ENCODE results near the gene CLCA2.

CLCA2 gene

GRCh38 chr1:86472152-86472551 lies 48.2 kb downstream of the CLCA2 start:
- DNase-seq (ENCODE audit: low read depth, low spot score), result no peak

GRCh38 chr1:86472767-86473166 lies 48.8 kb downstream of the CLCA2 start:
- no peak for DNase-seq (ENCODE audit: low read depth, low spot score)

DNA sequence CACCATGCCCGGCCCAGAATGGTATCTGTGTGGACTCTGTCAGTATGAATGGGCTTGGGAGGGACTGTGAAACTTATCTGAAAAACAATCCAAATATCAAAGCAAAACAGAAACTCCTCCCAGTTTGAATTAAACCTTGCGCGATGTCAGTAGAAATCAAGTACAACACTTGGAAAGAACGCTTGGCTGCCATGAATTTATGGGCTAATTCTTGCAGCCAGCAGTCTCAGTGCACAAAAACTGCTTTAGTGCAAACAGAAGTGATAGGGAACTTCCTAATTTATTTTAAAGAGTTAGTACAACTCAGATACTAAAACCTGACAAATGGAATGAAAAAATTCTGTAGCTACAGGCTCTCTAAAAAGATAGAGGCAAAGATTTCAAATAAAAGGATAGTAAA lies 53.3 kb downstream of the CLCA2 start:
- no peak for DNase-seq (ENCODE audit: low read depth, low spot score)

DNA sequence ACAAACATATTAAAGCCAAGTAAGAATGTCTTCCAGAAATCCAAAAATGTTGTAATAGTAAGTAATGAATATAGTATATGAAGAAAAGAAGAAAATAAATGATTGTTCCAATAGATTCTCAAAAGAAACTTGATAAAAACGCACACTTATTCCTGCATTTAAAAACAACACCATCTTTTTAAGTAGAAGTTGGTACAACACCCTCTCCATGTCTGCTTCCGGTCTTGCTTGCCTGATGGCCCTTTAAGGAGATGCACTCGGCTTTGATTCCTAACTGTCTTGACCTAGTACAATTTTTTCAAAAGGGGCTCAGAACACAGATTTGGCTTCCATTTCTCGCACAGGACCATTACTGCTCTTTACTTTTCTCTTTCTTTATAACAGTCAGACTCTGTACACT lies 53.7 kb downstream of the CLCA2 start:
- DNase-seq (ENCODE audit: low read depth, low spot score), result no peak

GRCh38 chr1:86478416-86479156 lies 54.6 kb downstream of the CLCA2 start:
- no peak for DNase-seq (ENCODE audit: low read depth, low spot score)

GRCh38 chr1:86481966-86482365 lies 58.0 kb downstream of the CLCA2 start:
- DNase-seq (ENCODE audit: low read depth, low spot score), result no peak

GRCh38 chr1:86487131-86487810 lies 63.3 kb downstream of the CLCA2 start:
- DNase-seq (ENCODE audit: low read depth, low spot score), result no peak

GRCh38 chr1:86487811-86488141 lies 63.8 kb downstream of the CLCA2 start:
- DNase-seq (ENCODE audit: low read depth, low spot score), result no peak

DNA sequence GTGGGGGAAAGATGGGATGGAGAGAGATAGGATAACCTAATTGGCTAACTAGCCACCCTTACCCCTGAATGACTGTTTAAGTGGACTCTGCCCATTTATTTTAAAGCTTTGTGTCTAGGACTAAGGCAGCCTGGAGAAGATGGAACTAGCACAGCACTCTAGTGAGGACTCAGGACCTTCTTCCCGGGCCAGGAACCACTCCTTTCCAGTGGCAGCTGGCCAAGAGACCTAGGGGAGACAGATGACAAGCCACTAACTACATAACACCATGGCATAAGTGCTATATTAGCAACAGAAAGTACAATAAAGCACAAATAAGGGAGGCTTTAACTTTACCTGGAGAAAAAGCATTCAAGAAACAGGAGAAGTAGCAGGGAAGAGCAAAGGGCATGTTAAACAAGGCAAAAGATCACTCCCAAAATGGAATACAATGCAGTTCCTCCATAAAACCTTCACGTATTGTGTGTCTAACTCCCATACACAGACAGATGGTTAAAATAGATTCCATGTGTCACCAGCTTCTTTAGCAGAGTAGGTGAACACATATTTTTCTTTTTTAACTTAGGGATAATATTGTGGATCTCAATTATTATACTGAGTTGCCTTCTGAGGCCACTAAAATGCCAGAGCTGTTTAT lies 65.4 kb downstream of the CLCA2 start:
- DNase-seq (ENCODE audit: low read depth, low spot score), result no peak

DNA sequence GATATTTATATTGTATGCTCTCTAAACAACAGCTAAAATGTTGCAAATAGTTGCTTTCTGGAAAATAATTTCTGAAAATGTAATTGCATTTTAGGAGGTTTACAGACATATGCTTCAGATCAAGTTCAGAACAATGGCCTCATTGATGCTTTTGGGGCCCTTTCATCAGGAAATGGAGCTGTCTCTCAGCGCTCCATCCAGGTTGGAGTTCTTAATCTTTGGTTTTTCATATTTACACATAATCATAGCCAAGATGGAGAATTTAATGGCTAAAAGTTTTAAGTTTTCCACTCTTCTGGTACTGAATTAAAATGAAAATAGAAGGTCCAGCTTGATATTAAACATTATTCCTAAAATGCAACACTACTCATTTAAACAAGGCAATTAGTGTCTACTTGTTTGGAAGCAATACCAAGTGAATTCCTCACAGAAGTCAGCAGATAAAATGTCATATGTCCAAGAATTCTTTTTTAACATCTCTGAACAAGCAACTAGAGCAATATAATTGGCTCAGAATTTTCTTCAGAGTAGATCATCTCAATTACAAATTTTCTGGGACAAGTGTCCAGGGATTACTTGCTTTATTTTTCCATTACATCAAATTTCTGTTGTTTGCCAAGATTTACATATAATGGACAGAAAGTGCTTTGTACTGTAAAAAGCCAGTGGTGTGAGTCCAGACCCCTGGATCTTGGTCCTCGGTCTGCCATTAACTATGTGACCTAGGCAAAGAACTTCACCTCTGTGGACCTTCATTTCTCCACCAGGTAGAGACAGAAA lies 67.4 kb downstream of the CLCA2 start:
- no peak for DNase-seq (ENCODE audit: low read depth, low spot score)

- no peak for DNase-seq (ENCODE audit: low read depth, low spot score)
Observed at GRCh38 chr1:86498281-86498680, 74.3 kb downstream of the CLCA2 start.

DNA sequence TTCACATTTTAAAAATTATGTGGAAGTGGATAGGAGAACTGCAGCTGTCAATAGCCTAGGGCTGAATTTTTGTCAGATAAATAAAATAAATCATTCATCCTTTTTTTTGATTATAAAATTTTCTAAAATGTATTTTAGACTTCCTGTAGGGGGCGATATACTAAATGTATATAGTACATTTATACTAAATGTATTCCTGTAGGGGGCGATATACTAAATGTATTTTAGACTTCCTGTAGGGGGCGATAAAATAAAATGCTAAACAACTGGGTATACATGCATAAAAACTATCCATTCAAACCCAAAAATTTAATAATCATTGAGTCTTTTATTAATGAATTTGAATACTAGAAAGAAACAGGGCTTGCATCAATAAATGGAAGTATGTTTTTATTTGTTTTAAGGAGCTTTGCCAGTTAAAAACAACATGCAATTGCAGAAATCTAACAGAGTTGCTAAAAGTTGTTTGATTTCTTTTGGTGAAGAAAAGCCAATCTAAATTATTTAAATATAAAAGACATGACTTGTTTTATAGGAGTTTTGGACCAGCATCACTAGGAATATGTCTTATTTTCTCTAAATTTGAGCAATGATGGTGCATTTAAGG lies 76.1 kb downstream of the CLCA2 start:
- no peak for DNase-seq (ENCODE audit: low read depth, low spot score)

DNA sequence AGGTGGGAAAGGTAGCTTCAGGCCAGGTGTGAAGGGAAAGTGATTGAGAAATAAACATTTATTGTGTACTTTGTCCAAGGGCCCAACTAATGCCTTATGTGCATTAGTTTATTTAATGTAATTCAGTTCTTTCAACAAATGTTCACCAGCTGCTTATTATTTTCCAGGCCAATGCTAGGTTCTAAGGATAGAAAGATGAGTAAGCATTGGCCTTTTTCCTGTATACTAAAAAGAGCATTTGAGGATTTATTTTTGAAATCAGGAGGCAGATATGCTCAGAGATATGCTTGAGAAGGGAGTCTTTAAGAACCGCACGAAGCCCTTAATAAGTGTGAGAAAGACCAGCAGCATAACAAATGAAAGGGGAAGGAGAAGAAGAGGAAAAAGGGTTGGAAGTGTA lies 76.7 kb downstream of the CLCA2 start:
- DNase-seq (ENCODE audit: low read depth, low spot score), result no peak

GRCh38 chr1:86502125-86502646 lies 78.2 kb downstream of the CLCA2 start:
- peak; percentile 83 for DNase-seq (ENCODE audit: low read depth, low spot score)

DNA sequence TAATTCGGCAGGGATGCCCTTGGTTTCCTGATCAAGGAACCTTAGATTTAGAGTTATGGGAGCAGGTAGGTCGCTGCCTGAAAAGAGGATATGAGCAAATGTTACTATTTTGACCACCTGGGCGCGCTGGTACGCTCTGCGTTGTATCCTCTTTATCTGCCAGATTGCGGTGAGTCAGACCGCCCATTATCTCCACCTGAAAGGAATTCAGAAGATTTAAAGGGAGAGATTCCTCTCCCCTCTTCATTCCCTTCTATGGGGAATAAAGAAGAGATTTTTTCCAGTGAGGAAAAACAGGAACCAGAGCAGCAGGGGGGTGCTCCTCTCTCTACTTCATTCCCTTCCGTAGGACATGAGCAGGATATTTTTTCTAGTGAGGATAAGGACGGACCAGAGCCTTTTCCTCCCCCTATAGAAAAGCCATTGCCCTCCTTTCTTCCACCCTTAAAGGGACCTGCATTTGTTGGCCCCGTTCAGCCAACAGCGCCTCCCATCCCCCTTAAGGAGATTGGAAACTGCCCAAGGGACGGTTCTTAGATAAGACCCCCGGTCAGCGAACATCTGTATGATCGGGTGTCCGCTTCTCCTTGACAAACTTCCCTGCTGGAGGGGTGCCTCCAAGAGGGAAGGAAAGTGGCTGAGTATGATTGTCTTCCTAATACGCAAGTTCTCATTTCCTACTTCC lies 78.9 kb downstream of the CLCA2 start:
- DNase-seq (ENCODE audit: low read depth, low spot score), result peak; percentile 82

DNA sequence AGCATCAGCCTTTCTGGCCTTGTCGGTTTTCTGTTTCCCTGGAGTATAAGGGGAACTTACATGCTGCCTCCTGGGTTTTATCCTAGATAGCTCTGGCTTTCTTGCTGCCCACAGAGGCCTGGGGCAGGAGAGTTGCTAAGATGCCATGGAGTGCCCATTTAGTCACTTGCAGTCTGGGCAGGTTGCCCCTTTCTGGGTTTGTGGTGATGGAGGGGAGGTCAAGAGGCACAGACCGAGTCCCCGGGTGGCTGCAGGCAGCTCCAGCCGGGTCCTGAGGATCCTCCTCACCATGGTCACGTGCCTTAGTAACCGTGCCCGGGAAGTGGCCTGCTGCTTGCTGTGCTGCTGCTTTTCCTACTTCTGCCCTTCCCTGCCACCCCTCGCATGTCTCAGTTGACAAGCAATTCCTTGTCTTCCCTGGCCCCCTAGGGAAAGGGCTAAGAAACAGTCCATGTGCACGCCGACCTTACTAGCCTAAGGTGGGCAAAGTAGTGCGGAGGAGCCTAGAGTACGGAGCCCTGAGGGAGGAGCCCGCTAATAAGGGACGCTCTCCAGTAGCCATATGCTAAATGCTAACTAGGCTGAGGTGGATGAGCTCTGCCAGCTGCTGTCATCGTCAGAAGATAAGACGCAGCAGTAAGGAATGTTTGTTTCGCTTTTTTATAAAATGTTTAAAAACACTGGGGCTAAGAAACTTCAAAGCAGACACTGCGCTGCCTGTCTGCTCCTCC lies 79.6 kb downstream of the CLCA2 start:
- DNase-seq (ENCODE audit: low read depth, low spot score), result peak; percentile 74

DNA sequence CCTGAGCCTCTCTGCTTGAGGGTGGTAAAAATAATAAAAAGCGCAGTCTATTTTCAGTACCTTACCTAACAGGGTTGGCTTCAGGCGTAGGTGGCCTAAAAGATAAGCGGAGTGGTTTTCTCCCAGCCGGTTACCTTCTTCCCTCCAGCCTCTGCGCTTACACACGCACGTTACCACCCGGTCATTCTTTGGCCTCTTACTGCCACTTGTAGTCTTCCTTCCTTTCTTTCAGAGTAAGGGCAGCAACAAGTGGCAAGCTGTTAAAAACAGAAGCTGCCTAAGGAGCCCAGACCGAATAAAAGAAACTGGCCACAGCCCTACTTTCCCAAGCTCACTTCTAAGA lies 80.1 kb downstream of the CLCA2 start:
- DNase-seq (ENCODE audit: low read depth, low spot score), result peak; percentile 34

DNA sequence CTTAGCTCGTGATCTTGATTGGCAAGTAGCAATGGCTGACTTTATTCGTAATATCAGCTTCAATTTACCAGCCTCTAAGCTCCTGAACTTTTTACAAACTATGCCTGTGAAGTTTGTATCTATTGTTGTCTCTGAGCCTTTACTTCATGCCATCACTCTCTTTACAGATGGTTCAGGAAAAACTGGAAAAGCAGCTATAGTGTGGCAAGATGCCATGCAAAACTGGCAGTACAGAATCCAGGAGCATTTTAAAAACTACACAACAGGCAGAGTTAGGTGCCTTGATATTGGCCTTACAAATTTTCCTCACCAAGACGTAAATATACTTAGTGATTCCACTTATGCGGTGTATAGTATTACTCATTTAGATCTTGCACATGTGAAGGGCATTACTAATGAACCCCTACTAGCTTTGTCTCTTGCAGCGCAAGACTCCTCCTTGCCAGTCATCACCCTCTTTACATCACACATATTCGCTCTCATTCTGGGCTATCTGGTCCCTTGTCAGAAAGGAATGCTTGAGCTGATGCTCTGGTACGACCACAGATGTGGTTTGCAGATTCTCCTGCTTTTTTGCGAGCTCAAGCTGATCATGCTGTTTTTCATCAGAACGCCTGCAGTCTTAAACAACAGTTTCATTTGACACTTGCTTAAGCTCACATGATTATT lies 81.1 kb downstream of the CLCA2 start:
- peak; percentile 5 for DNase-seq (ENCODE audit: low read depth, low spot score)

GRCh38 chr1:86505564-86505902 lies 81.6 kb downstream of the CLCA2 start:
- no peak for DNase-seq (ENCODE audit: low read depth, low spot score)
